GM18498 (cell line): Measurements from ENCODE around the gene RGPD8.
"Not testable (repeated sequence)": the region's sequence is repeated elsewhere in the genome, so short reads cannot be mapped to it uniquely, and the experiment has no call there.

Source experiments
- ATAC-seq: cut with Tn5 transposase; IDR thresholded peaks from one replicate; pipeline ENCODE4 v1.9.1; 2021; ENCODE audit warnings: mild to moderate bottlenecking, moderate library complexity; ENCODE audit not compliant: unreplicated experiment

RGPD8 gene

GRCh38 chr2:112433480-112433879, at the start of gene RGPD8:
Gene RGPD8, minus strand, starts transcription at chr2:112433645. Its CDS starts 192 bp downstream, at chr2:112433453.
- peak; percentile 99 for ATAC-seq

GRCh38 chr2:112483042-112483473, 49.6 kb upstream of the RGPD8 start:
- no peak for ATAC-seq

DNA sequence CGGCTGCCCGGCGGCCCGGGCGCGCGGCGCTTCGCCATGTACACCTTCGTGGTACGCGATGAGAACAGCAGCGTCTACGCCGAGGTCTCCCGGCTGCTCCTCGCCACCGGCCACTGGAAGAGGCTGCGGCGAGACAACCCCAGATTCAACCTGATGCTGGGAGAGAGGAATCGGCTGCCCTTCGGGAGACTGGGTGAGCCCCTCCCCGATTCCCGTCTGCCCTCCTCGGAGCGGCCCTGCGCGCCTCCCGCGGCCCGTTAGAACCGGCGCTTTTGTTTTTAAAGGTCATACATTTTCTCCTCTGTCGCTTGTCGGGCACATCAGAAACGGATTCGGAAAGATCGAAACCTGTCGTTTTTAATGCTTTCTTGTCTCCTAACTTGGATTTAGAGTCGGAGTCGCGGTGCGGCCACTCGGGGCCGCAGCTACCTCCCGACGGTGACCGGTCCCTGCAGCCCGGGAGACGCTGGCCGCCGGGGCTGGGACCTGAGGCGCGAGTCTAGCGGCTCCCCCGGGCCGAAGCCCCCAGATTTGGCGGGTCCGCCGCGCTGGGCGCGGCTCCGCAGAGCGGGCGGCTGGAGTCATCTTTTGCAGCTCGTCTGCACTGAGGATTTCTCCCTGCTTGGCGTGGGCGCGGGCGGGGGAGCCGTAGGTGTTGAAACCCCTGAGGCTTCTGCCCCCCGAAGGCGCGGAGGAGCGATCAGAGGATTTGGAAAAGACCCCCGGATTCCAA, 49.0 kb upstream of the RGPD8 start:
- peak; percentile 8 for ATAC-seq

- ATAC-seq: peak; percentile 84
Measured at GRCh38 chr2:112481528-112482233, 48.2 kb upstream of the RGPD8 start, which contains the start of gene TTL. Gene TTL, plus strand, starts transcription at chr2:112482156. Its CDS starts 189 bp downstream, at chr2:112482345.

- peak; percentile 67 for ATAC-seq
Measured at GRCh38 chr2:112481050-112481527, 47.6 kb upstream of the RGPD8 start.

DNA sequence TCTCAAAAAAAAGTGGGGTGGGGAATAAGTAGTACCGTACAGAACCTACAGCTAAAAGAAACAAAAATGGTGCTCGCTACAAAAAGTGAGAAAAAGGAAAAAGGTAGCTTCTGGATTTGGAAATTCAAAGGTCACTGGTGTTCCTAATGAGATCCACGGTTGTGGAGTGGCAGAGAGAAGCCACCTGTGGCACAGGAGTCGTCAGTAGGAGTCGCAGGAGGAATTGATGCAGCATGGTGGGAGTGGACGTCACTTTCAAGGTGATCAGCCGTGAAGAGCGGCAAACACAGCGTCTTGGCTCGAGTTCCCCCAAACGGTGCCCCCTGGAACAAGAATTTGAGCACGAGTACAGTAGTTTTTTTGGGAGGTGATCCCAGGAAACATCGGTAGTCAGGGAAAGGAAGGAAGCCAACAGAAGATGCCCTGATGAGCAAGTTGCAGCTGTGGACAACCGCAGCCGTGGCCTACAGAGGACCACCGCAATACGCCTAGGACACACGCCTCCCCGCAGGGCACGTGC, 47.1 kb upstream of the RGPD8 start:
- ATAC-seq: no peak

DNA sequence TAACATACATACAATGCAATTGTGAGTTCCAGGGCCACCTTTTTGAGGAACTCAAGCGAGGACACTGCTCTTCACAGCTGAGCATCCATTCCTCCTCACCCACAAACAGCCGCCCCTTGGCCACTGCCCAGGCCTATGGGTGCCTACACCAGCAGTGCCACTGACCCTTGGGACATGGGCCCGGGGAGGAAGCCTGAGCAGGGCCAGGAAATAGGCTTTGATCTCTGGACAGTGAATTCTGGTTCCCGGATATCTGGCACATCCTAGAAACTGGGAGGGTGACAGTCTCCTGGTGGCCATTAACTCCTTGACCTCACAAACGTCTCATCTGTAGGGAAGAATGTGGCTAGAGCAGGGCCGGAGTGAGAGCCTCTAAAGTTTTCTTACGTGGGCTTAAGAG, 43.0 kb upstream of the RGPD8 start:
- no peak for ATAC-seq

- no peak for ATAC-seq
Measured at GRCh38 chr2:112474844-112475486, 41.5 kb upstream of the RGPD8 start.

GRCh38 chr2:112472547-112473263, 39.3 kb upstream of the RGPD8 start:
- ATAC-seq: no peak

DNA sequence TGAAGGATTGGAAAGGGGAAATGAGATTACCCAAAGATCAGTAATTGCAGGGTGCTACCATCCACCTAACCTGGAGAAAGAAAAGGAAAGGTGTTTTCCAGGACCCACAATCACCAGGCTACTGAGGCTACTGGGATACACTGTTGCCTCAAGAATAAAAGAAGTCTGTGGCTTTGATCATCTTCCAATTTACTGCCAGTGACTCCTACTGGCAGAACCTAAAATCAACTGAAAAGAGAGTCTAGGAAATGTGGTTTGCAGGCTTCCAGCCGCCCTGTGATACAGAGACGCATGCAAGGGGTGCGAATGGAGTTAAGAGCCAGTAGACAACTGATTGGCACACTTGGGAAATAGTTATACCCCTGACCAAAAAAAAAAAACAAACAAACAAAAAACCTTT, 31.9 kb upstream of the RGPD8 start:
- ATAC-seq: no peak

DNA sequence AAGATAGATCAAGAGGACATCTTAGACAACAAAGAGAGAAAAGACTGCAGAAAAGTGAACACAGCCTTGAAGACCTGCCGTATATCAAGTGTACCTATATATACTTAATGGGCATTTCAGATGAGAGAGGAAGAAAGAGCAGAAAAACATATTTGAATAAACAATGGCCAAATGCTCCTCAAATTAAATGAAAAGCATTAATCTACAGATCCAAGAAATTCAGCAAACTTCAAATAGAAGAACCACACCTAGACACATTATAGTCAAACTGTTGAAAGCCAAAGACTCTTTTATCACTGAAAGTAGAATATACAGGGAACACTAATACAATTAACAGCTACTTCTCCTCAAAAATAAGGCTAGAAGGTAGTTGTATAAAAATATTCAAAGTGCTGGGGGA, 29.8 kb upstream of the RGPD8 start:
- no peak for ATAC-seq

DNA sequence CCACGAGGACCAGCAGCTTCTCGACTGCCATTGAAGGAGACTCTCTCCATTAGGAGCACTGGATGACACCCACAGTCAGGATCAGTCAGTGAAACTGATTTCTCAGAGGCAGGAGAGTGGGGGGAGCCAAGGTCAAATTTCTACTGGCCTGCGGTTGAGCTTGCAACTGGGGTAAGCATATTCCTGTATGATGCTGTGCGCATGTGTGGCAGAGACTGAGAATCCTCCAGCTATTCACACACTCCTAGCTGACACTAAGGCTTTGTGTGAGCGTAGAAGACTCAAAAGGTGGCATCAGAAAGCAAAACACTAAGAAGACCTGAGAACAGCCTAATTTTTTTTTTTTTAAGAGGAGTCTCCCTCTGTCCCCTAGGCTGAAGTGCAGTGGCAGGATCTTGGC, 28.7 kb upstream of the RGPD8 start:
- ATAC-seq: no peak

- no peak for ATAC-seq
Measured at GRCh38 chr2:112459372-112459771, 25.9 kb upstream of the RGPD8 start.

DNA sequence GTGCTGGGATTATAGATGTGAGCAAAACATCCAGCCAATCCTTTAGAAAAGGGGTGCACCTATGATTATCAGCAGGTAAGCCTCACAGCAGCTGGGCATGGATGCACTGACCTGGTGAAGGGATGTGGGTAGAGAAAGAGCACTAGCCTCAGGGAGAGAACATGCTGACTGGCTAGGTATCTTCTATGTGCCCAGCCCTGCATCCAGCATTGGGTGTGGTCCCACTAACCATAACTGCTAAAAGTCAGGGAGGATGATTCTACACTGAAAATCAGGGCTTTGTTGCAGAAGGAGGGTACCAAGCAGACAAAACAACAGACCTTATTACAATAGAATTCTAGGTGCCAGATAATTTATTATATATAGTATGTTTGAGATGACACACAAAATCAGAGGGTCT, 21.1 kb upstream of the RGPD8 start:
- ATAC-seq: no peak

DNA sequence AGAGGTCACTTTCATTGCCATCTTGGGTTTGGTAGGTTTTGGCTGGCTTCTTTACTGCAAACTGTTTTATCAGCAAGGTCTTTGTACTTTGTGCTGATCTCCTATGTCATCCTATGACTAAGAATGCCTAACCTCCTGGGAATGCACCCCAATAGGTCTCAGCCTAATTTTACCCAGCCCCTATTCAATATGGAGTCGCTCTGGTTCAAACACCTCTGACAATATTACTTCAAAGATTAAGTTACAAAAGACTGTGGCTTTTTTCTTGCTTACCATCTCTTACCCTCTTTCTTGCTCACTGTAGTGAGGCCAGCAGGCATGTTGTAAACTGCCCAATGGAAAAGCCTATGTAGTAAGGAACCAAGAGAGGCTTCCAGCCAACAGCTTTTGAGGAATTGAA, 17.9 kb upstream of the RGPD8 start:
- ATAC-seq: no peak

GRCh38 chr2:112449854-112450253, 16.4 kb upstream of the RGPD8 start:
- ATAC-seq: no peak

DNA sequence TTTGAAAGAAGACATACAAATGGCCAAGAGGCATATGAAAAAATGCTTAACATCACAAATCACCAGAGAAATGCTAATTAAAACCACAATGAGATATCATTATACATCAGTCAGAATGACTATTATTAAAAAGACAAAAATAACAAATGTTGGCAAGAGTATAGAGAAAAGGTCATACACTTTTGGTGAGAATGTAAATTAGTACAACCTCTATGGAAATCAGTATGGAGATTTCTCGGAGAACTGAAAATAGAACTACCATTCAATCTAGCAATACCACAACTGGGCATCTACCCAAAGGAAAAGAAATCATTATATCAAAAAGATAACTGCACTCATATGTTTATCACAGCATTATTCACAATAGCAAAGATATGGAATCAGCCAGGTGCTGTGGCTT, 10.8 kb upstream of the RGPD8 start:
- not testable (repeated sequence) for ATAC-seq

GRCh38 chr2:112438603-112439261, 5.3 kb upstream of the RGPD8 start:
- ATAC-seq: not testable (repeated sequence)

DNA sequence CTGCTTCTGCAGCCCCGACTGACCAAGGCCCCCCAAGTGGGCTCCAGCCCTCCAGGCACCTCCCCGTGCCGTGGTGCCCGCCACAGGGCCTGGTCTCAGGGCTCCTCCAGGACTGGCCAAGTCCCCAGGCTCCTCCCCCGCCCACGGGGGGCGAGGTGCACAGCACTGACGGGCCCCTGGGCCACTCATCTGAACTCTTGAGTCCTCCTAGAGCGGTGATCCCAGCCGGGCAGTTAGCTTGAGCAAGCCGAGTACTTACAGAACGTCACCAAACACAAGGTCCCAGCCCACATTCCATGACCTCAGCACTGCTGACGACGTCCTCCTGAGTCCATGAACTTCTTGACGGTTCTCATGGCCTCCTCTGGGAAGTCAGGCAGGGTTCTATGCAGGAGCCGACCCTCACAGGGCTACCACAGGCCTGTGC, 4.0 kb upstream of the RGPD8 start:
- ATAC-seq: not testable (repeated sequence)

GRCh38 chr2:112436993-112437392, 3.5 kb upstream of the RGPD8 start:
- ATAC-seq: not testable (repeated sequence)
